ENCODE results near the gene TINAGL1. TPM values are rescaled to one million over a fixed set of nuclear protein-coding genes. Genes with fewer than 3 reads are reported as not detected.

Gene TINAGL1, protein sequence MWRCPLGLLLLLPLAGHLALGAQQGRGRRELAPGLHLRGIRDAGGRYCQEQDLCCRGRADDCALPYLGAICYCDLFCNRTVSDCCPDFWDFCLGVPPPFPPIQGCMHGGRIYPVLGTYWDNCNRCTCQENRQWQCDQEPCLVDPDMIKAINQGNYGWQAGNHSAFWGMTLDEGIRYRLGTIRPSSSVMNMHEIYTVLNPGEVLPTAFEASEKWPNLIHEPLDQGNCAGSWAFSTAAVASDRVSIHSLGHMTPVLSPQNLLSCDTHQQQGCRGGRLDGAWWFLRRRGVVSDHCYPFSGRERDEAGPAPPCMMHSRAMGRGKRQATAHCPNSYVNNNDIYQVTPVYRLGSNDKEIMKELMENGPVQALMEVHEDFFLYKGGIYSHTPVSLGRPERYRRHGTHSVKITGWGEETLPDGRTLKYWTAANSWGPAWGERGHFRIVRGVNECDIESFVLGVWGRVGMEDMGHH
- total RNA-seq = 100 to 1,000 TPM; 211 to 264 TPM

GRCh38 chr1:31576201-31576669, at the start of gene TINAGL1:
Gene TINAGL1 (plus strand): TSS chr1:31576515. CDS start chr1:31577149, 634 bp downstream.
- Histone ChIP-seq H3K9me3 (no peaks in the 10 kb centered on the region), H3K27ac (peak within 1 kb of the TSS; percentile 85 to 96), H3K27me3 (no peaks in the 10 kb centered on the region), H3K4me3 (peak within 1 kb of the TSS; percentile 64 to 85), H3K36me3 (peaks cover 14% of the 10 kb centered on the region), H3K4me1 (peaks cover 0 to 64% of the 10 kb centered on the region in 2 donors)
- DNase-seq (ENCODE audit: low spot score) = peak; percentile 64
- TF ChIP-seq CTCF (IDR thresholded peaks at IDR 0.05) = no peak

DNA sequence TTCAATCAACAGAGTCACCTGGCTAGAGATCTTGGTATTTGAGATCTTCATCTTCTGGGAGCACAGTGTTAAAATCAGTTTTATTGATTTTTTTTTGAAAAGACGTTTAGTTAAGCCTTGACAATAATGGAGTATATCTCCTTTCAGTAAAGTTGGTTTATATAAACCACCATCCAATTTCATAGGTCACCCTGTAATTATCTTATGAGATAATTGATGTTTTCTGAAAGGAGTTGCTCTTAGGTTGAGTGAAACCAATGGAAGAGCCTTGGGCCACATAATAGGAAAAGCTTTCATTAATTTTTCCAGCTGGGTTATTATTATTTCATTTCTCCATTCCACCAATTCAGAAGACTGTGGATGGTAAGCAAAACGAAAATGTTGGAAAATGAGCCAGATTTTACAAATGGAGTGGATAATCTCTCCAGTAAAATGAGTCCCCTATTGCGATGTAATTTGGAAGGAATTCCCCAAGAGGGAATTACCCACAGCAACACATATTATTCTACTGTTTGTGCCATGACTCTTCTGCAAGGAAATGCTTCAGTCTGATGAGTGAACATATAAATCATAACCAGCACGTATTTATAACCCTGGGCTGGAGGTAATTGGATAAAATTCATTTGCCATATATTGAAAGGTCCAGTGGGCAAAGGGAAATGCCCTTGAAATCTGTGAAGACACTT, 46.2 kb upstream of the TINAGL1 start:
- no peak overlapping the region for H3K27ac ChIP-seq
- no peaks in the 10 kb centered on the region for H3K27me3 ChIP-seq
- no peak overlapping the region for H3K4me3 ChIP-seq
- H3K9me3 ChIP-seq = no peaks in the 10 kb centered on the region
- no peak for DNase-seq (ENCODE audit: low spot score)
- no peaks in the 10 kb centered on the region for H3K36me3 ChIP-seq
- peaks cover 0 to 4% of the 10 kb centered on the region in 2 donors for H3K4me1 ChIP-seq
- TF ChIP-seq CTCF (IDR thresholded peaks at IDR 0.05) = no peak

GRCh38 chr1:31531177-31531999, 44.9 kb upstream of the TINAGL1 start:
- Histone ChIP-seq H3K36me3 (no peaks in the 10 kb centered on the region), H3K4me3 (no peak overlapping the region), H3K27me3 (no peaks in the 10 kb centered on the region), H3K4me1 (peaks cover 0 to 4% of the 10 kb centered on the region in 2 donors), H3K9me3 (no peaks in the 10 kb centered on the region), H3K27ac (no peak overlapping the region)
- no peak for DNase-seq (ENCODE audit: low spot score)
- TF ChIP-seq CTCF (IDR thresholded peaks at IDR 0.05) = no peak

- H3K9me3 ChIP-seq = no peaks in the 10 kb centered on the region
- H3K4me1 ChIP-seq = peaks cover 0 to 4% of the 10 kb centered on the region in 2 donors
- H3K4me3 ChIP-seq = no peak overlapping the region
- no peak for DNase-seq (ENCODE audit: low spot score)
- no peaks in the 10 kb centered on the region for H3K27me3 ChIP-seq
- TF ChIP-seq CTCF (IDR thresholded peaks at IDR 0.05) = no peak
- H3K27ac ChIP-seq = no peak overlapping the region
- no peaks in the 10 kb centered on the region for H3K36me3 ChIP-seq
Observed at GRCh38 chr1:31532173-31532572, 44.1 kb upstream of the TINAGL1 start.

- no peak for DNase-seq (ENCODE audit: low spot score)
- no peaks in the 10 kb centered on the region for H3K9me3 ChIP-seq
- H3K27ac ChIP-seq = no peak overlapping the region
- no peaks in the 10 kb centered on the region for H3K27me3 ChIP-seq
- H3K36me3 ChIP-seq = no peaks in the 10 kb centered on the region
- H3K4me1 ChIP-seq = peaks cover 0 to 4% of the 10 kb centered on the region in 2 donors
- no peak for TF ChIP-seq CTCF (IDR thresholded peaks at IDR 0.05)
- H3K4me3 ChIP-seq = no peak overlapping the region
Observed at GRCh38 chr1:31535561-31535960, 40.8 kb upstream of the TINAGL1 start.

Data from right atrium auricular region (tissue), 2 donors.